GM18519 (cell line): ENCODE results near the gene CSMD2.

Experiments
- ATAC-seq: cut with Tn5 transposase; IDR thresholded peaks from one replicate; pipeline ENCODE4 v1.9.1; 2021; ENCODE audit warnings: mild to moderate bottlenecking, moderate library complexity; ENCODE audit not compliant: unreplicated experiment, low FRiP score

Gene CSMD2

GRCh38 chr1:33972676-33973395, 192.2 kb downstream of the CSMD2 start:
- ATAC-seq: no peak

GRCh38 chr1:33971913-33972312, 193.1 kb downstream of the CSMD2 start:
- no peak for ATAC-seq

GRCh38 chr1:33971018-33971710, 193.9 kb downstream of the CSMD2 start:
- ATAC-seq: no peak

GRCh38 chr1:33970148-33970825, 194.7 kb downstream of the CSMD2 start:
- ATAC-seq: no peak

GRCh38 chr1:33966346-33967141, 198.5 kb downstream of the CSMD2 start:
- no peak for ATAC-seq

GRCh38 chr1:33965086-33965485, 199.9 kb downstream of the CSMD2 start:
- no peak for ATAC-seq

- ATAC-seq: no peak
These were observed 203.0 kb downstream of the CSMD2 start for GRCh38 chr1:33962061-33962460.

GRCh38 chr1:33960188-33960895, 204.7 kb downstream of the CSMD2 start:
- ATAC-seq: no peak

- no peak for ATAC-seq
These were observed 207.2 kb downstream of the CSMD2 start for GRCh38 chr1:33957854-33958253.

GRCh38 chr1:33955096-33955495, 209.9 kb downstream of the CSMD2 start:
- no peak for ATAC-seq

GRCh38 chr1:33949570-33949969, 215.5 kb downstream of the CSMD2 start:
- no peak for ATAC-seq

- ATAC-seq: no peak
These were observed 216.7 kb downstream of the CSMD2 start for GRCh38 chr1:33948291-33948690.

GRCh38 chr1:33946836-33947235, 218.2 kb downstream of the CSMD2 start:
- no peak for ATAC-seq

- ATAC-seq: no peak
These were observed 220.2 kb downstream of the CSMD2 start for GRCh38 chr1:33944846-33945245.

GRCh38 chr1:33943978-33944377, 221.1 kb downstream of the CSMD2 start:
- ATAC-seq: no peak

- ATAC-seq: no peak
These were observed 232.2 kb downstream of the CSMD2 start for GRCh38 chr1:33932871-33933270.

- ATAC-seq: no peak
These were observed 233.9 kb downstream of the CSMD2 start for GRCh38 chr1:33931111-33931475.

GRCh38 chr1:33930346-33931110, 234.5 kb downstream of the CSMD2 start:
- ATAC-seq: no peak

GRCh38 chr1:33928251-33928650, 236.8 kb downstream of the CSMD2 start:
- no peak for ATAC-seq

- ATAC-seq: no peak
These were observed 237.3 kb downstream of the CSMD2 start for GRCh38 chr1:33927721-33928120.
